SK-N-MC (cell line): ENCODE results near the gene ANO5.
A peak's percentile ranks its signal among the peaks of the same experiment; 100 is the strongest.

ENCODE experiments used
- DNase-seq: peaks from one replicate; pipeline ENCODE4 v3.0.0-alpha.2; 2011; ENCODE audit warnings: low read depth, low spot score
- H3K27ac ChIP-seq: fragments of 200-600 bp; sonication (generic); 2 replicates; pipeline ENCODE4 v1.5.1; 2016; ENCODE audit warnings: mixed run types
- H3K36me3 ChIP-seq: fragments of 200-600 bp; sonication (generic); 2 replicates; pipeline ENCODE4 v1.6.1; 2017; ENCODE audit warnings: antibody characterized with exemption, low read length, mixed read lengths; ENCODE audit not compliant: insufficient read depth
- H3K4me3 ChIP-seq: fragments of 200-600 bp; sonication (generic); 2 replicates; pipeline ENCODE4 v1.5.1; 2016
- H3K9ac ChIP-seq: fragments of 200-600 bp; sonication (generic); 2 replicates; pipeline ENCODE4 v1.8.0; 2017; ENCODE audit warnings: mixed run types, mixed read lengths; ENCODE audit not compliant: insufficient read length
- H3K9me3 ChIP-seq: fragments of 200-600 bp; sonication (generic); 2 replicates; pipeline ENCODE4 v1.6.1; 2017; ENCODE audit warnings: low read depth, mild to moderate bottlenecking, antibody characterized with exemption, low read length, moderate library complexity, mixed read lengths
- EZH2 ChIP-seq: fragments of 200-600 bp; sonication (generic); IDR thresholded peaks from one replicate; pipeline ENCODE4 v1.6.1; 2017; ENCODE audit warnings: antibody characterized with exemption
- FOXP2 ChIP-seq: optimal IDR thresholded peaks from 2 replicates; pipeline ENCODE3; 2011; ENCODE audit warnings: mild to moderate bottlenecking, moderate library complexity; ENCODE audit not compliant: insufficient read depth; ENCODE audit errors: extremely low read length, control extremely low read depth
- POLR2AphosphoS5 ChIP-seq: IDR thresholded peaks from 2 replicates; pipeline ENCODE4 v1.6.1; 2012; ENCODE audit warnings: mild to moderate bottlenecking, low read depth, low read length, borderline replicate concordance

The ANO5 gene

GRCh38 chr11:22192642-22193347 is at the start of gene ANO5:
TSS of gene ANO5 (plus strand) at chr11:22193085. CDS start at chr11:22193493, 408 bp downstream.
- no peaks in the 10 kb centered on the region for H3K36me3 ChIP-seq
- H3K9me3 ChIP-seq: no peaks in the 10 kb centered on the region
- no peak within 1 kb of the TSS for H3K9ac ChIP-seq
- H3K27ac ChIP-seq: no peak within 1 kb of the TSS
- TF ChIP-seq FOXP2 (no peak), POLR2AphosphoS5 (peak; percentile 47; the same call in 1 of the 2 replicates), EZH2 (no peak)
- H3K4me3 ChIP-seq: peak within 1 kb of the TSS; percentile 47
- DNase-seq: no peak

GRCh38 chr11:22151649-22152197 is 41.2 kb upstream of the ANO5 start:
- no peaks in the 10 kb centered on the region for H3K9me3 ChIP-seq
- H3K27ac ChIP-seq: no peak overlapping the region
- H3K36me3 ChIP-seq: no peaks in the 10 kb centered on the region
- no peak for DNase-seq
- no peak for TF ChIP-seq POLR2AphosphoS5
- no peak for TF ChIP-seq FOXP2
- TF ChIP-seq EZH2: no peak
- no peak overlapping the region for H3K9ac ChIP-seq
- H3K4me3 ChIP-seq: no peak overlapping the region

GRCh38 chr11:22157531-22157930 is 35.4 kb upstream of the ANO5 start:
- H3K9ac ChIP-seq: no peak overlapping the region
- no peak for TF ChIP-seq POLR2AphosphoS5
- TF ChIP-seq EZH2: no peak
- no peak for TF ChIP-seq FOXP2
- H3K36me3 ChIP-seq: no peaks in the 10 kb centered on the region
- no peak overlapping the region for H3K27ac ChIP-seq
- no peaks in the 10 kb centered on the region for H3K9me3 ChIP-seq
- DNase-seq: no peak
- no peak overlapping the region for H3K4me3 ChIP-seq

- no peak for DNase-seq
- Histone ChIP-seq H3K36me3 (no peaks in the 10 kb centered on the region), H3K4me3 (no peak overlapping the region), H3K9me3 (no peaks in the 10 kb centered on the region), H3K27ac (no peak overlapping the region), H3K9ac (no peak overlapping the region)
- TF ChIP-seq EZH2 (no peak), POLR2AphosphoS5 (no peak), FOXP2 (no peak)
These were observed 31.4 kb upstream of the ANO5 start for GRCh38 chr11:22161489-22161888.

- H3K9ac ChIP-seq: no peak overlapping the region
- no peak for DNase-seq
- no peak overlapping the region for H3K27ac ChIP-seq
- no peaks in the 10 kb centered on the region for H3K36me3 ChIP-seq
- H3K9me3 ChIP-seq: no peaks in the 10 kb centered on the region
- TF ChIP-seq EZH2: no peak
- TF ChIP-seq POLR2AphosphoS5: no peak
- TF ChIP-seq FOXP2: no peak
- H3K4me3 ChIP-seq: no peak overlapping the region
These were observed 30.1 kb upstream of the ANO5 start for GRCh38 chr11:22162756-22163155.

GRCh38 chr11:22163394-22163797 is 29.5 kb upstream of the ANO5 start:
- Histone ChIP-seq H3K4me3 (no peak overlapping the region), H3K27ac (no peak overlapping the region), H3K36me3 (no peaks in the 10 kb centered on the region), H3K9me3 (no peaks in the 10 kb centered on the region), H3K9ac (no peak overlapping the region)
- TF ChIP-seq EZH2 (no peak), FOXP2 (no peak), POLR2AphosphoS5 (no peak)
- no peak for DNase-seq

GRCh38 chr11:22165087-22165486 is 27.8 kb upstream of the ANO5 start:
- H3K4me3 ChIP-seq: no peak overlapping the region
- DNase-seq: no peak
- no peak overlapping the region for H3K9ac ChIP-seq
- no peaks in the 10 kb centered on the region for H3K9me3 ChIP-seq
- no peak for TF ChIP-seq POLR2AphosphoS5
- no peak for TF ChIP-seq EZH2
- TF ChIP-seq FOXP2: no peak
- H3K36me3 ChIP-seq: no peaks in the 10 kb centered on the region
- no peak overlapping the region for H3K27ac ChIP-seq

GRCh38 chr11:22165759-22166513 is 26.9 kb upstream of the ANO5 start:
- no peak overlapping the region for H3K9ac ChIP-seq
- DNase-seq: no peak
- H3K27ac ChIP-seq: no peak overlapping the region
- no peaks in the 10 kb centered on the region for H3K9me3 ChIP-seq
- TF ChIP-seq FOXP2 (no peak), EZH2 (no peak), POLR2AphosphoS5 (no peak)
- no peak overlapping the region for H3K4me3 ChIP-seq
- H3K36me3 ChIP-seq: no peaks in the 10 kb centered on the region
